Endothelial cell of umbilical vein (primary cell): ENCODE data around the gene CCPG1. TPM values are rescaled to one million over a fixed set of nuclear protein-coding genes. Genes with fewer than 3 reads are reported as not detected.
"Not testable (repeated sequence)": the region's sequence is repeated elsewhere in the genome, so short reads cannot be mapped to it uniquely, and the experiment has no call there.

Experiments used
- BruUV-seq: library from RNA; stranded (reverse); fragments of 400-500 nt; replicated peaks from 2 replicates; lab custom pipeline; 2021; lab: Mats Ljungman, UMichigan
- CTCF ChIA-PET: fragments of 300-600, 350-600 bp; sonication (Branson Sonifier 250); formaldehyde crosslinking; loops from one replicate; lab custom pipeline; 2021; ENCODE audit warnings: antibody characterized with exemption, inconsistent platforms; lab: Charles Lee
- POLR2A ChIA-PET: fragments of 300-600, 350-600 bp; sonication (Branson Sonifier 250); formaldehyde crosslinking; loops from one replicate; lab custom pipeline; 2021; ENCODE audit warnings: antibody characterized with exemption, inconsistent platforms; lab: Charles Lee
- DNase-seq: peaks from one replicate; pipeline ENCODE4 v3.0.0-alpha.2; 2011; ENCODE audit warnings: low read depth, low spot score
- FAIRE-seq: peaks from 2 replicates; lab custom pipeline; 2011; peaks lifted over from hg19 to GRCh38; lab: Jason Lieb, UNC
- H2AFZ ChIP-seq: 2 replicates; pipeline ENCODE4 v1.6.0; 2012; ENCODE audit warnings: low read depth, low read length, control low read depth, inconsistent platforms
- H3K27ac ChIP-seq: 2 replicates; pipeline ENCODE4 v1.5.1; 2011; ENCODE audit warnings: low read depth, mild to moderate bottlenecking, control low read depth, low read length, moderate library complexity; ENCODE audit not compliant: insufficient read depth
- H3K27me3 ChIP-seq, 2 experiments: 2 replicates each; pipeline versions ENCODE4 v1.6.0 to v1.6.1; 2011; ENCODE audit warnings: low read length in 2 of 2, mixed read lengths in 1 of 2; ENCODE audit not compliant: control insufficient read depth in 2 of 2, insufficient read depth in 2 of 2
- H3K36me3 ChIP-seq, 2 experiments: 2 replicates in 1 of 2; 3 replicates in 1 of 2; pipeline ENCODE4 v1.5.1; 2011; ENCODE audit warnings: low read length in 2 of 2, mild to moderate bottlenecking in 1 of 2, moderate library complexity in 1 of 2; ENCODE audit not compliant: control insufficient read depth in 2 of 2, insufficient read depth in 2 of 2; ENCODE audit errors: extremely low read depth in 1 of 2
- H3K4me1 ChIP-seq: 3 replicates; pipeline ENCODE4 v1.5.1; 2011; ENCODE audit warnings: mild to moderate bottlenecking, low read length; ENCODE audit not compliant: control insufficient read depth, insufficient read depth; ENCODE audit errors: extremely low read depth
- H3K4me2 ChIP-seq: 2 replicates; pipeline ENCODE4 v1.6.1; 2011; ENCODE audit warnings: low read length, control low read depth, mixed read lengths; ENCODE audit not compliant: insufficient read depth
- H3K4me3 ChIP-seq, 3 experiments: fragments of 200-600 bp in 1 of 3; sonication (generic), shearing (Covaris generic) in 1 of 3; replicated peaks in 1 of 3; 2 replicates each; pipeline ENCODE4 v1.5.1; 2011 to 2016; ENCODE audit warnings: control low read depth in 3 of 3, low read length in 3 of 3, mild to moderate bottlenecking in 2 of 3, inconsistent platforms in 1 of 3, low read depth in 1 of 3, moderate library complexity in 1 of 3; ENCODE audit not compliant: insufficient read depth in 1 of 3
- H3K79me2 ChIP-seq: 2 replicates; pipeline ENCODE4 v1.6.0; 2012; ENCODE audit warnings: low read length, inconsistent platforms; ENCODE audit not compliant: control insufficient read depth, insufficient read depth
- H3K9ac ChIP-seq: replicated peaks from 2 replicates; pipeline ENCODE3; 2011; ENCODE audit warnings: low read length, control low read depth; ENCODE audit not compliant: insufficient read depth; ENCODE audit errors: extremely low read depth
- H3K9me1 ChIP-seq: replicated peaks from 3 replicates; pipeline ENCODE4 v1.6.0; 2011; ENCODE audit warnings: mild to moderate bottlenecking, low read length; ENCODE audit not compliant: control insufficient read depth, insufficient read depth; ENCODE audit errors: extremely low read depth
- H3K9me3 ChIP-seq: replicated peaks from 2 replicates; pipeline ENCODE4 v1.5.1; 2012; ENCODE audit warnings: low read length, inconsistent platforms; ENCODE audit not compliant: control insufficient read depth, insufficient read depth
- H4K20me1 ChIP-seq: replicated peaks from 2 replicates; pipeline ENCODE3; 2011; ENCODE audit warnings: mild to moderate bottlenecking, low read length; ENCODE audit not compliant: control insufficient read depth, insufficient read depth; ENCODE audit errors: extremely low read depth
- JUN ChIP-seq: IDR thresholded peaks from 2 replicates; pipeline ENCODE4 v1.6.1; 2011; ENCODE audit warnings: borderline replicate concordance, low read depth; ENCODE audit not compliant: insufficient read length, insufficient read depth
- dilution Hi-C: fragments of 300-500 bp; cut with MboI; formaldehyde crosslinking; loops from one replicate; pipeline ENCODE4 v1.15.0; 2019; ENCODE audit warnings: low sequenced_read_pairs; ENCODE audit not compliant: extremely low pct_ligation_motif_present
- intact Hi-C: fragments of 100-400 bp; cut with micrococcal nuclease; formaldehyde crosslinking; loops from one replicate; pipeline ENCODE4 v1.10.0; 2022
- polyA plus RNA-seq, 4 experiments: library from polyadenylated mRNA; depleted of rRNA in 3 of 4; stranded (reverse) in 3 of 4; unstranded in 1 of 4; fragments of >200 nt; gene quantifications; 2 replicates each; pipeline versions ENCODE4 v1.2.1 to v1.2.3, GENCODE V29; 2011 to 2012; ENCODE audit warnings: missing spikeins in 1 of 4
- total RNA-seq: library from RNA; stranded (reverse); gene quantifications from 2 replicates; pipeline ENCODE4 v1.2.3, GENCODE V29; 2021

The CCPG1 gene
- total and polyA plus RNA-seq, 2 donors (not counting 3 experiments of a cell fraction or from before 2014, with no cell fraction given), result 19.1 to 58.5 TPM

DNA sequence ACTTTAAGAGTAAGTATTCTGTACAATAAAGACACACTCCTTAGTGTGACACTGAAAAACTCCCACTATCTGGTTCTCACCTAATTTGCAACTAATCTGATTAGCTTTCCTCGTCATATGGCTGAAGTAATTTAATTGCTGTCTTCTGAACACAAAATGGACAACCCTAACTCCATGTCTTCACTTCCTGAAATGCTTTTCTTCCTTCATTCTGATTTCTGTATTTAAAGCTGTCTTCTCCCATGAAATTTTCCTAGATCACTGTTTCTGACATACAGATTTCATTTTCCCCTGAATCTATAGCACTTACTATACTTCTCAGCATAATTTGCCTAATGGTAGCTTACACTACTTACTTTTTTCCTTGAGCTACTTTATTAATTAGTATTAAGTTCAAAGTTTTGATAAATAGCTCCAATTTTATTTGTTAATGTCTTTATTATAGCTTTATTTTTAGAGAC lies 6.3 kb downstream of the CCPG1 start:
- no peak overlapping the region for H3K4me2 ChIP-seq
- no peaks in the 10 kb centered on the region for H4K20me1 ChIP-seq
- no peaks in the 10 kb centered on the region for H3K9me1 ChIP-seq
- H3K4me3 ChIP-seq, result no peak overlapping the region
- intact Hi-C loops, result no loop called here
- no peak overlapping the region for H3K9ac ChIP-seq
- DNase-seq (no peak), FAIRE-seq (no peak)
- BruUV-seq, result no TSS peak
- H2AFZ ChIP-seq, result no peak overlapping the region
- dilution Hi-C loops, result no loop called here
- no peak for TF ChIP-seq JUN
- H3K9me3 ChIP-seq, result no peaks in the 10 kb centered on the region
- H3K4me1 ChIP-seq, result peaks cover 20% of the 10 kb centered on the region
- H3K79me2 ChIP-seq, result peaks cover 6% of the 10 kb centered on the region
- H3K27ac ChIP-seq, result no peak overlapping the region
- H3K27me3 ChIP-seq, result no peaks in the 10 kb centered on the region
- H3K36me3 ChIP-seq, result no peaks in the 10 kb centered on the region
- ChIA-PET CTCF (interaction anchor here (0.8 to 1.6 kb wide), 4 partner anchors 11 to 38 kb away, joined by 3 to 8 read pairs (median 4); no protein-coding TSS in a partner anchor), POLR2A (no interaction called here)

- dilution Hi-C loops, H3K36me3 ChIP-seq, H3K9me1 ChIP-seq, FAIRE-seq, POLR2A ChIA-PET, DNase-seq, H3K4me3 ChIP-seq, H3K4me2 ChIP-seq, H3K9ac ChIP-seq, H4K20me1 ChIP-seq, H2AFZ ChIP-seq, H3K79me2 ChIP-seq, H3K27ac ChIP-seq, BruUV-seq, H3K9me3 ChIP-seq, intact Hi-C loops, H3K27me3 ChIP-seq: not testable (repeated sequence)
- CTCF ChIA-PET, result interaction anchor here (1.0 to 1.6 kb wide), 2 partner anchors 13 to 14 kb away, joined by 3 read pairs; no protein-coding TSS in a partner anchor
- peaks cover 20% of the 10 kb centered on the region for H3K4me1 ChIP-seq
Measured at GRCh38 chr15:55400050-55400449, 8.1 kb downstream of the CCPG1 start.
